Type B pancreatic cell (in vitro differentiated cells): ENCODE data around the gene BMP6. TPM values are rescaled to one million over a fixed set of nuclear protein-coding genes. Genes with fewer than 3 reads are reported as not detected.

ENCODE experiments used
- DNase-seq: peaks from one replicate; pipeline ENCODE4 v3.0.0; 2021; ENCODE audit warnings: mixed read lengths; ENCODE audit not compliant: unreplicated experiment; ENCODE audit errors: extremely low spot score
- H3K27ac Mint-ChIP-seq: 2 replicates; pipeline ENCODE4 v1.8.0; 2021; ENCODE audit warnings: mild to moderate bottlenecking, mixed read lengths
- H3K27me3 Mint-ChIP-seq: 2 replicates; pipeline ENCODE4 v1.8.0; 2021; ENCODE audit warnings: mixed read lengths
- H3K36me3 Mint-ChIP-seq: 2 replicates; pipeline ENCODE4 v1.8.0; 2021; ENCODE audit warnings: mixed read lengths
- H3K4me1 Mint-ChIP-seq: one replicate; pipeline ENCODE4 v1.8.0; 2021; ENCODE audit warnings: mixed read lengths; ENCODE audit not compliant: unreplicated experiment
- H3K4me3 Mint-ChIP-seq: 2 replicates; pipeline ENCODE4 v1.8.0; 2021; ENCODE audit warnings: mild to moderate bottlenecking, mixed read lengths
- H3K9me3 Mint-ChIP-seq: 2 replicates; pipeline ENCODE4 v1.8.0; 2021; ENCODE audit warnings: mixed read lengths
- CTCF ChIP-seq: fragments of 200-600 bp; sonication (generic); conservative IDR thresholded peaks from 2 replicates; pipeline ENCODE4 v1.5.0; 2021; ENCODE audit warnings: antibody characterized with exemption, mild to moderate bottlenecking
- total RNA-seq: library from RNA; stranded (reverse); gene quantifications from 2 replicates; pipeline ENCODE4 v1.2.1, GENCODE V29; 2021; ENCODE audit warnings: low replicate concordance

Gene BMP6
- total RNA-seq, 1 donor from 2014 or later: 1.8 TPM

- Mint-ChIP-seq H3K36me3 (no peaks in the 10 kb centered on the region), H3K9me3 (no peaks in the 10 kb centered on the region), H3K4me3 (no peak overlapping the region), H3K27ac (no peak overlapping the region), H3K4me1 (peaks cover 4% of the 10 kb centered on the region), H3K27me3 (peaks cover 39% of the 10 kb centered on the region)
- DNase-seq: no peak
- TF ChIP-seq CTCF: no peak
Measured at GRCh38 chr6:7787731-7788130, 61.8 kb downstream of the BMP6 start.

- no peaks in the 10 kb centered on the region for H3K4me1 Mint-ChIP-seq
- no peaks in the 10 kb centered on the region for H3K36me3 Mint-ChIP-seq
- H3K27me3 Mint-ChIP-seq: peaks cover 28% of the 10 kb centered on the region
- no peaks in the 10 kb centered on the region for H3K9me3 Mint-ChIP-seq
- TF ChIP-seq CTCF: no peak
- DNase-seq: no peak
- H3K27ac Mint-ChIP-seq: no peak overlapping the region
- no peak overlapping the region for H3K4me3 Mint-ChIP-seq
Measured at GRCh38 chr6:7794509-7794908, 68.6 kb downstream of the BMP6 start.

- TF ChIP-seq CTCF: no peak
- Mint-ChIP-seq H3K27ac (no peak overlapping the region), H3K9me3 (no peaks in the 10 kb centered on the region), H3K4me1 (no peaks in the 10 kb centered on the region), H3K36me3 (no peaks in the 10 kb centered on the region), H3K27me3 (peaks cover 13% of the 10 kb centered on the region), H3K4me3 (no peak overlapping the region)
- DNase-seq: no peak
Measured at GRCh38 chr6:7797386-7797785, 71.5 kb downstream of the BMP6 start.

GRCh38 chr6:7798751-7799150, 72.9 kb downstream of the BMP6 start:
- no peak overlapping the region for H3K4me3 Mint-ChIP-seq
- TF ChIP-seq CTCF: no peak
- H3K27me3 Mint-ChIP-seq: peaks cover 8% of the 10 kb centered on the region
- no peaks in the 10 kb centered on the region for H3K36me3 Mint-ChIP-seq
- H3K4me1 Mint-ChIP-seq: no peaks in the 10 kb centered on the region
- peaks cover 4% of the 10 kb centered on the region for H3K9me3 Mint-ChIP-seq
- H3K27ac Mint-ChIP-seq: no peak overlapping the region
- no peak for DNase-seq

- Mint-ChIP-seq H3K4me3 (no peak overlapping the region), H3K9me3 (peaks cover 4% of the 10 kb centered on the region), H3K36me3 (no peaks in the 10 kb centered on the region), H3K27me3 (no peaks in the 10 kb centered on the region), H3K27ac (no peak overlapping the region), H3K4me1 (peaks cover 15% of the 10 kb centered on the region)
- DNase-seq: no peak
- no peak for TF ChIP-seq CTCF
Measured at GRCh38 chr6:7802662-7803061, 76.8 kb downstream of the BMP6 start.

- Mint-ChIP-seq H3K9me3 (peaks cover 4% of the 10 kb centered on the region), H3K36me3 (no peaks in the 10 kb centered on the region), H3K27me3 (no peaks in the 10 kb centered on the region), H3K4me1 (peaks cover 15% of the 10 kb centered on the region), H3K27ac (no peak overlapping the region), H3K4me3 (no peak overlapping the region)
- DNase-seq: no peak
- TF ChIP-seq CTCF: no peak
Measured at GRCh38 chr6:7803214-7803613, 77.3 kb downstream of the BMP6 start.
